Uterus (tissue), 4 donors: ENCODE results near the gene GJB2. TPM values are rescaled to one million over a fixed set of nuclear protein-coding genes. Genes with fewer than 3 reads are reported as not detected.

ENCODE experiments used
- DNase-seq, 2 donors: peaks; one replicate each; pipeline ENCODE4 v3.0.0-alpha.2; 2019 to 2020
- H3K27ac ChIP-seq, 2 donors: fragments of 200-600 bp; sonication (generic); 1 replicate in 1 of 2; 2 replicates in 1 of 2; pipeline ENCODE4 v1.5.1; 2016 to 2018
- H3K27me3 ChIP-seq, 2 donors: fragments of 200-600 bp; sonication (generic); one replicate each; pipeline ENCODE4 v1.5.1; 2018 to 2019; ENCODE audit warnings: control low read depth in 1 of 2
- H3K36me3 ChIP-seq, 2 donors: fragments of 200-600 bp; sonication (generic); one replicate each; pipeline ENCODE4 v1.5.1; 2019; ENCODE audit warnings: control low read depth in 1 of 2
- H3K4me1 ChIP-seq, 2 donors: fragments of 200-600 bp; sonication (generic); one replicate each; pipeline ENCODE4 v1.5.1; 2018 to 2019; ENCODE audit warnings: control low read depth in 1 of 2
- H3K4me3 ChIP-seq, 2 donors: fragments of 200-600 bp; sonication (generic); 1 replicate in 1 of 2; 2 replicates in 1 of 2; pipeline ENCODE4 v1.5.1; 2018 to 2019; ENCODE audit warnings: mild to moderate bottlenecking in 1 of 2
- H3K9me3 ChIP-seq, 2 donors: fragments of 200-600 bp; sonication (generic); one replicate each; pipeline ENCODE4 v1.5.1; 2019; ENCODE audit warnings: control low read depth in 1 of 2
- CTCF ChIP-seq, 4 experiments: fragments of 200-600 bp in 2 of 4; fragments of 450-650 bp in 2 of 4; sonication (generic) in 2 of 4; IDR thresholded peaks; one replicate each; pipeline ENCODE4 v1.5.1; 2016 to 2019; ENCODE audit warnings: antibody characterized with exemption in 4 of 4, mild to moderate bottlenecking in 2 of 4, moderate library complexity in 1 of 4
- POLR2A ChIP-seq, 2 donors: fragments of 450-650 bp; IDR thresholded peaks; one replicate each; pipeline ENCODE4 v1.6.1; 2016; ENCODE audit warnings: antibody characterized with exemption in 2 of 2, mild to moderate bottlenecking in 1 of 2, moderate library complexity in 1 of 2
- intact Hi-C: fragments of 100-400 bp; cut with DNase I; formaldehyde crosslinking; loops from one replicate; pipeline ENCODE4 v1.15.1; 2023; ENCODE audit warnings: low total_unique reads
- total RNA-seq, 4 donors: library from RNA; depleted of rRNA in 3 of 4; stranded (reverse); fragments of >200 nt in 3 of 4; gene quantifications; one replicate each; pipeline versions ENCODE4 v1.1.0 to v1.2.4, GENCODE V29; 2014 to 2023
- donor health status: DM: yes; HTN: yes; CAD: no.

GJB2 gene
- total RNA-seq, 4 donors from 2014 or later = 1.2 to 2.5 TPM; not detected in 2

GRCh38 chr13:20230913-20231838, 38.4 kb upstream of the GJB2 start:
- H3K4me3 ChIP-seq = no peak overlapping the region
- no peak overlapping the region for H3K27ac ChIP-seq
- no peaks in the 10 kb centered on the region for H3K9me3 ChIP-seq
- DNase-seq = no peak
- intact Hi-C loops = no loop called here
- TF ChIP-seq POLR2A (IDR thresholded peaks at IDR 0.05) = no peak
- TF ChIP-seq CTCF (IDR thresholded peaks at IDR 0.05) = no peak
- no peaks in the 10 kb centered on the region for H3K36me3 ChIP-seq
- peaks cover 0 to 7% of the 10 kb centered on the region in 2 donors for H3K4me1 ChIP-seq
- peaks cover 0 to 21% of the 10 kb centered on the region in 2 donors for H3K27me3 ChIP-seq

- no peaks in the 10 kb centered on the region for H3K9me3 ChIP-seq
- H3K36me3 ChIP-seq = no peaks in the 10 kb centered on the region
- peaks cover 0 to 16% of the 10 kb centered on the region in 2 donors for H3K27me3 ChIP-seq
- no peak for DNase-seq
- H3K27ac ChIP-seq = no peak overlapping the region
- peaks cover 0 to 7% of the 10 kb centered on the region in 2 donors for H3K4me1 ChIP-seq
- TF ChIP-seq CTCF (IDR thresholded peaks at IDR 0.05) (no peak), POLR2A (IDR thresholded peaks at IDR 0.05) (no peak)
- intact Hi-C loops = no loop called here
- no peak overlapping the region for H3K4me3 ChIP-seq
Measured at GRCh38 chr13:20227730-20228129, 35.0 kb upstream of the GJB2 start.

- Histone ChIP-seq H3K36me3 (no peaks in the 10 kb centered on the region), H3K27ac (no peak overlapping the region), H3K27me3 (peaks cover 0 to 11% of the 10 kb centered on the region in 2 donors), H3K4me3 (no peak overlapping the region), H3K9me3 (no peaks in the 10 kb centered on the region), H3K4me1 (peaks cover 0 to 7% of the 10 kb centered on the region in 2 donors)
- no peak for TF ChIP-seq POLR2A (IDR thresholded peaks at IDR 0.05)
- no peak for TF ChIP-seq CTCF (IDR thresholded peaks at IDR 0.05)
- intact Hi-C loops = no loop called here
- no peak for DNase-seq
Measured at GRCh38 chr13:20227288-20227687, 34.5 kb upstream of the GJB2 start.

GRCh38 chr13:20222553-20222952, 29.8 kb upstream of the GJB2 start:
- TF ChIP-seq CTCF (IDR thresholded peaks at IDR 0.05) (no peak), POLR2A (IDR thresholded peaks at IDR 0.05) (no peak)
- Histone ChIP-seq H3K27ac (no peak overlapping the region), H3K9me3 (no peaks in the 10 kb centered on the region), H3K4me3 (no peak overlapping the region), H3K27me3 (no peaks in the 10 kb centered on the region), H3K4me1 (no peaks in the 10 kb centered on the region), H3K36me3 (no peaks in the 10 kb centered on the region)
- no peak for DNase-seq
- intact Hi-C loops = no loop called here

- Histone ChIP-seq H3K36me3 (no peaks in the 10 kb centered on the region), H3K27ac (no peak overlapping the region), H3K27me3 (no peaks in the 10 kb centered on the region), H3K4me1 (no peaks in the 10 kb centered on the region), H3K4me3 (no peak overlapping the region), H3K9me3 (no peaks in the 10 kb centered on the region)
- intact Hi-C loops = no loop called here
- TF ChIP-seq CTCF (IDR thresholded peaks at IDR 0.05) = no peak
- no peak for TF ChIP-seq POLR2A (IDR thresholded peaks at IDR 0.05)
- no peak for DNase-seq
Measured at GRCh38 chr13:20221772-20222171, 29.0 kb upstream of the GJB2 start.
